HL-60 (cell line): ENCODE data around the gene SH3RF3.

Source experiments
- CTCF ChIP-seq: IDR thresholded peaks from one replicate; pipeline ENCODE4 v1.5.1; 2011; ENCODE audit warnings: low read length, control low read depth, inconsistent platforms; ENCODE audit not compliant: insufficient read depth
- GABPA ChIP-seq: IDR thresholded peaks from 2 replicates; pipeline ENCODE4 v1.6.1; 2012; ENCODE audit warnings: low read depth
- POLR2AphosphoS5 ChIP-seq: IDR thresholded peaks from 2 replicates; pipeline ENCODE4 v1.6.1; 2012; ENCODE audit warnings: low read depth
- REST ChIP-seq: IDR thresholded peaks from 2 replicates; pipeline ENCODE4 v1.6.1; 2012; ENCODE audit warnings: low read depth; ENCODE audit not compliant: insufficient replicate concordance
- SPI1 ChIP-seq: IDR thresholded peaks from 2 replicates; pipeline ENCODE4 v1.6.1; 2012; ENCODE audit warnings: low read depth, mild to moderate bottlenecking, borderline replicate concordance

GRCh38 chr2:109193807-109194619 is 65.0 kb downstream of the SH3RF3 start:
- TF ChIP-seq CTCF: no peak
- TF ChIP-seq POLR2AphosphoS5: no peak
- no peak for TF ChIP-seq GABPA
- TF ChIP-seq REST: no peak
- TF ChIP-seq SPI1: no peak
